Aorta (tissue), 5 donors: Measurements from ENCODE around the gene IQUB. TPM values are rescaled to one million over a fixed set of nuclear protein-coding genes. Genes with fewer than 3 reads are reported as not detected.

Experiments used
- ATAC-seq: fragments of 200-7000 bp; cut with Tn5 transposase; one replicate; pipeline ENCODE4 v1.9.1; 2022; ENCODE audit warnings: moderate library complexity; ENCODE audit not compliant: low FRiP score
- DNase-seq, 2 donors: peaks; one replicate each; pipeline ENCODE4 v3.0.0-alpha.2; 2020
- H3K27ac ChIP-seq, 2 donors: one replicate each; pipeline ENCODE4 v1.5.1; 2013; ENCODE audit warnings: low read length in 2 of 2, mild to moderate bottlenecking in 2 of 2, moderate library complexity in 2 of 2, control low read depth in 1 of 2, inconsistent platforms in 1 of 2, low read depth in 1 of 2
- H3K27me3 ChIP-seq, 2 donors: one replicate each; pipeline ENCODE4 v1.6.1; 2013; ENCODE audit warnings: control low read depth in 1 of 2, low read length in 1 of 2, mild to moderate bottlenecking in 1 of 2, moderate library complexity in 1 of 2; ENCODE audit not compliant: insufficient read depth in 2 of 2, control insufficient read depth in 1 of 2
- H3K36me3 ChIP-seq, 2 donors: one replicate each; pipeline ENCODE4 v1.6.1; 2013; ENCODE audit warnings: control low read depth in 1 of 2, low read length in 1 of 2, mild to moderate bottlenecking in 1 of 2; ENCODE audit not compliant: insufficient read depth in 2 of 2, control insufficient read depth in 1 of 2
- H3K4me1 ChIP-seq, 2 donors: one replicate each; pipeline ENCODE4 v1.6.1; 2013; ENCODE audit warnings: low read length in 2 of 2, control low read depth in 1 of 2, mild to moderate bottlenecking in 1 of 2, moderate library complexity in 1 of 2; ENCODE audit not compliant: insufficient read depth in 2 of 2, control insufficient read depth in 1 of 2
- H3K4me3 ChIP-seq, 2 donors: one replicate each; pipeline ENCODE4 v1.5.1; 2013; ENCODE audit warnings: low read length in 2 of 2, control low read depth in 1 of 2, mild to moderate bottlenecking in 1 of 2
- H3K9me3 ChIP-seq: one replicate; pipeline ENCODE4 v1.6.1; 2013; ENCODE audit warnings: mild to moderate bottlenecking, low read length; ENCODE audit not compliant: control insufficient read depth
- WGBS, 2 donors: extraction: QIAGEN DNeasy Blood & Tissue Kit; methylation state at CpG; one replicate each; pipeline ENCODE4 v1.1.7; 2013; 5-methylcytosine and 5-hydroxymethylcytosine counted together
- intact Hi-C, 2 donors: fragments of 100-400 bp; cut with DNase I; formaldehyde crosslinking; loops; one replicate each; pipeline versions ENCODE4 v1.14.2 to v1.15.0; 2022
- long read RNA-seq, 2 donors: library from polyadenylated mRNA; unstranded; transcript quantifications; one replicate each; pipeline ENCODE4 v2.0.0, GENCODE V29; 2020 to 2021
- polyA plus RNA-seq, 2 donors: library from polyadenylated mRNA; stranded (reverse); fragments of 200-250 nt; gene quantifications; one replicate each; pipeline ENCODE4 v1.2.3, GENCODE V29; 2013
- total RNA-seq, 2 donors: library from RNA; stranded (reverse); fragmentation: NEBNext Ultra II Directional; extraction: Animal tissue kit (Norgen Biotek cat#: 25700); gene quantifications; one replicate each; pipeline ENCODE4 v1.2.1, GENCODE V29; 2021
- donor health status: healthy with polysubstance abuse.
- donor health status: Bipolar disorder and iron deficiency.
- donor health status: DM: no; HTN: no; CAD: no.
- donor health status: DM: no; HTN: no; CAD: no.
- donor health status: DM: yes; HTN: yes; CAD: no.

The IQUB gene
- total RNA-seq = under 1 TPM; 0.39 to 0.81 TPM
- polyA plus RNA-seq = under 1 TPM in 1 of 2 donors, not detected in 1; 0.59 TPM
- long read RNA-seq, donor 1 = 0 reads
- long read RNA-seq, donor 2 = 0 reads

DNA sequence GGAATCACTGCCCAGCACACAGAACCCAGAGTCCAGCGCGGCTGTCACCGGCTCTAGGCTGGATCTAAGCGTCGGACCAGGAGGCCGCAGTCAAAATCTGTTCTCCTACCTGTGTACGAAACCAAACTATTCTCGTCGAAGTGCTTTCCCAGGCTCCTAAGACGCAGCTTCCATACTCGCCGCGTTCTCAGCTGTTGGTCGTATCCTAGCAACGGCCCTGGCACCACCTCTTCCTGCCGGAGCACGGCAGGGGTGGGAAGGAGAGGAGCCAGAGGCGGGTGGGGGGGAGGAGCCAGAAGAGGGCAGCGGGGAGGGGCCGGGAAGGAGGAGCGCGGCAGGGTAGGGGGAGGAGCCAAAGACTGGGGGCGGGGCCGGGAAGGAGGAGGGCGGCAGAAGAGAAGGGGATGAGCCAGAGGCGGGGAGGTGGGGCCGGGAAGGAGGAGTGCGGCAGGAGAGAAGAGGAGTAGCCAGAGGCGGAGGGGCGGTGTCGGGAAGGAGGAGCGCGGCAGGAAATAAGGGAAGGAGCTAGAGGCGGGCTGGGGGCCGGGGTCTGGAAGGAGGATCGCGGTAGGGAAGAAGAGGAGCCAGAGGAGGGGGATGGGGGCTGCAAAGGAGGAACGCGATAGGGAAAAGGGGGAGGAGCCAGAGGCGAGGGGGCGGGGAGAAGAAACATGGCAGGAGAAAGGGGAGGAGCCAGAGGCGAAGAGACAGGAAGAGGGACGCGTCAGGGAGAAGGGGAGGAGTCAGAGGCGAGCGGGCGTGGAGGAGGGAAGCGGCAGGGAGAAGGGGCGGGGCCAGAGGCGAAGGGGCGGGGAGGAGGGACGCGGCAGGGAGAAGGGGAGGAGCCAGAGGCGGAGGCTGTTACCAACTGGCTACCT, at the start of gene IQUB:
Gene IQUB, minus strand, starts transcription at position 213 of the 878 bp plus-strand sequence. CDS start 22,255 bp downstream, outside the sequence.
- Histone ChIP-seq H3K4me3 (peak within 1 kb of the TSS; percentile 47 to 67), H3K27me3 (no peaks in the 10 kb centered on the region), H3K4me1 (no peaks in the 10 kb centered on the region), H3K27ac (peak within 1 kb of the TSS in 1 of 2 donors; percentile 49), H3K9me3 (no peaks in the 10 kb centered on the region), H3K36me3 (no peaks in the 10 kb centered on the region)
- 1% methylated on average over 53 to 54 of the region's 54 CpGs for WGBS, 2 donors
- peak; percentile 99 for ATAC-seq
- peak; percentile 99 to 100 for DNase-seq
- intact Hi-C loops = loop anchor here (2.0 to 10.0 kb wide), 2 partner anchors 22 to 1180 kb away; partner anchors contain the start of gene NDUFA5 (in 1 of the 2)

GRCh38 chr7:123583821-123584220, 49.4 kb upstream of the IQUB start:
- Histone ChIP-seq H3K27ac (peak overlapping the region in 1 of 2 donors; percentile 28), H3K27me3 (no peaks in the 10 kb centered on the region), H3K9me3 (no peaks in the 10 kb centered on the region), H3K4me3 (no peak overlapping the region), H3K4me1 (no peaks in the 10 kb centered on the region), H3K36me3 (no peaks in the 10 kb centered on the region)
- ATAC-seq (no peak), DNase-seq (no peak)
- 76 to 86% methylated on average over 4 of the region's 4 CpGs for whole genome bisulfite sequencing, 2 donors
- intact Hi-C loops = no loop called here

DNA sequence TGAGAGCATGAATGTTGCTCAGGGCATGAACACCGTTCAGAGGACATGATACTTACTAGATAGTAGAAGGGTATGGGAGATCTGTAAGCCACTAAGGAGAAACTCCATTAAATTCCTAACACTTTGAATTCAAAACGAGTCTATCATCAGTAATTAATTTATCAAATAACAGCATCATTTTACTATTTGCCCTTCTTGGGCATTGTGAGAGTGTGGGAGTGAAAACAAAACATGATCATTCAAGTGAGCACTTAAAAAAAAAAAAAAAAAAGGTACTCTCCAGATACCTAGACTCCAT, 46.7 kb upstream of the IQUB start:
- Histone ChIP-seq H3K36me3 (no peaks in the 10 kb centered on the region), H3K4me1 (no peaks in the 10 kb centered on the region), H3K27ac (no peak overlapping the region), H3K27me3 (no peaks in the 10 kb centered on the region), H3K4me3 (no peak overlapping the region), H3K9me3 (no peaks in the 10 kb centered on the region)
- intact Hi-C loops = no loop called here
- ATAC-seq = no peak
- 17 to 28% methylated on average over 2 of the region's 2 CpGs for WGBS, 2 donors
- DNase-seq = no peak

DNA sequence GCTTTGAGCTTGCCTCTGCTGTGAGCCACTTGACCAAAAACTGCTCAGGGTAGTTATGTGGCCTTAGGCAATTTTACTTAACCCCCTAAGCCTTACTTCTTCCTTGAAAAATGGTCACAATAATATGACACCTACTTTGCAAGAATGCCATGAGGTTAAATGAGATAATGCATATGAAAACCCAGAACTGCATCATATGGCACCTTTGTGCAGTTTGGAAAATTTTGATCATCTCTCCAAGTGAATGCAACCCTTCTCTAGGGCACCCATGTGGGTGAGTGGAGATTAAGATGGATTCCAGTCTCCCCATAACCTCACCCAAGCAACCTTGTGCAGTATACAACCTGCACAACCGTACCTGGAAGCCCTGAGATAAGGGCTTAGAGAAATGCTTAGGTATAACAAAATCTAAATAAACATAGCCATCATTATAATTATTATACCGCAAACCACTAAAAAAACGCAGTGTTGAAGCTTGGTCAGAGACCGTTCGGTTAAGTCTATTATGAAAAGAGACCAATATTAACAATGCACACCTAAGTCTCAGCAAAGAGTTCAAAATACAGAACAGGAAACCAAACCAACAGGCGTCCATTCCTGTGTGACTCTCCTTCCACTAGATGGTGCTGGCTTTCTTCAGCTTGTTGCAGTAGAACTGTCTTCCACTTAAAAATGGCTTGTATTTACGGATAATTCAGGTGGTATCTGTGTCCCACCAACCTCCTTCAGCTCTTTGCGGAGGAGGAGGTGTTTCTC, 46.2 kb upstream of the IQUB start:
- H3K9me3 ChIP-seq = no peaks in the 10 kb centered on the region
- intact Hi-C loops = no loop called here
- H3K27me3 ChIP-seq = no peaks in the 10 kb centered on the region
- ATAC-seq = no peak
- DNase-seq = no peak
- H3K27ac ChIP-seq = no peak overlapping the region
- H3K4me1 ChIP-seq = no peaks in the 10 kb centered on the region
- no peak overlapping the region for H3K4me3 ChIP-seq
- H3K36me3 ChIP-seq = no peaks in the 10 kb centered on the region
- WGBS, 2 donors = 32 to 35% methylated on average over 8 of the region's 8 CpGs

DNA sequence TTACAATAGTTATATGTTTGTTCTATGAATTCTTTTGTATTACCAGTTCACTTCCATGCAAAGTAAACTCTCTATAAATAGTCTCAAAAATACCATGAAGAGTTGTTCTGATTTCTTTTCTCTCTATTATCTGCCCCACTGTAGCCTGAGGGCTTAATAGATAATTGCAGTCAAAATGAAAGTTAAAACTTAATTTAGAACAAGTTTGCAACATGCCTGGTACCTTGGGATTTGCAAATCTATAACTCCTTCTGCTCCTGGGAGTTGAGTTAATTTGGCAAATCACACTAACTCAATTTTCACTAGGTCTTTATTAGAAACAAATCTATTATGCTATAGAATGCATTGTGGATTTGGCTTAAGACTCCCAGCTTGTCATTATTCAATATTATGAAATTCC, 45.0 kb upstream of the IQUB start:
- ATAC-seq = no peak
- Histone ChIP-seq H3K4me3 (no peak overlapping the region), H3K36me3 (no peaks in the 10 kb centered on the region), H3K9me3 (no peaks in the 10 kb centered on the region), H3K27ac (no peak overlapping the region), H3K27me3 (no peaks in the 10 kb centered on the region), H3K4me1 (no peaks in the 10 kb centered on the region)
- intact Hi-C loops = loop anchor here in 1 of 2 donors (10.0 kb wide), 1 partner anchor 285 kb away; no protein-coding TSS in a partner anchor
- DNase-seq = no peak

DNA sequence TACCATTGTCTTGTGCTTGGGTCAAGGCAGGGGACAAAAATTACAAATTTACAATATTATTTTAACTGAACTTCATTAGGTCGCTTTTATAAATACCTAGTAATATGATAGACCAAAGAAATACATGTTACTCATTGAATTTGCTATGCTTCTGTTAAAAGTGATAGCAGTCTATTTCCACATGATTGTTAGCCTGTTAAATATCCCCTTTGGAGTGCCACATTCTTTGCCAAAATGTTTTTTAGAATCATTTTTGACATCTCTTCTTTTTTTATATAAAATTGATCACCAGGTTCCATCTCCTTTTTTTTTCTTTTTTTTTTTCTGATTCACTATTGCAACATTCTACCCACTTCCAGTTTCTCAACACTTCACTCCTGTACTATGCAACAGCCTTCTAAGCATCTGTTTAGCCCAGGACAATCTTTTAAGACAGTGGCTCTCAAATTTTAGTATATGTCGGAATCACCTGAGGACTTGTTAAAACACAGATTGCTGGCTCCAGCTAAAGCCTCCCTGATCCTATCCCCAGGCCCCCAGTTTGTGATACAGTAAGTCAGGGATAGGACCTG, 39.6 kb upstream of the IQUB start:
- Histone ChIP-seq H3K36me3 (no peaks in the 10 kb centered on the region), H3K4me3 (no peak overlapping the region), H3K4me1 (no peaks in the 10 kb centered on the region), H3K27me3 (no peaks in the 10 kb centered on the region), H3K9me3 (no peaks in the 10 kb centered on the region), H3K27ac (no peak overlapping the region)
- DNase-seq (no peak), ATAC-seq (no peak)
- WGBS, 2 donors = 86 to 88% methylated on average over 2 of the region's 2 CpGs
- intact Hi-C loops = loop anchor here in 1 of 2 donors (10.0 kb wide), 1 partner anchor 291 kb away; no protein-coding TSS in a partner anchor

DNA sequence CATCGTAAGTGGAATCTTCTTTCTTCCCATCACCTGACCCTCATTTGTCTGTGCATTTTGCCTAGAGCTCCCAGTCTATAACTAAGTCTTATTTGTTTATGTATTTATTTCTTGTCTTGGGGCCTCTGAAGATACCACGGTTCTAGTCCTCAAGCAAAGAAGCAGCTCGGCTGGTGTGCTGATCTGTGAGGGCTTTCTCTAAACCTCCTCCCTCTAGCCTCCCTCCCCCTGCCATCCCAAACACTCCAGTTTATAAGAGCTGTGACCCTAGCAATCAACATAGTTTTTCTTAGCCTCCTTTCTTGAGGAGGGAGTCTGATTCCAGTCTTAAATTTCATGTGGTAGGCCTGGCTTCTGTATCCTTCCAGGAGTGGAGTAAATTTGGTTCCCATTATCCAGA, 38.9 kb upstream of the IQUB start:
- Histone ChIP-seq H3K36me3 (no peaks in the 10 kb centered on the region), H3K4me1 (no peaks in the 10 kb centered on the region), H3K9me3 (no peaks in the 10 kb centered on the region), H3K27ac (no peak overlapping the region), H3K4me3 (no peak overlapping the region), H3K27me3 (no peaks in the 10 kb centered on the region)
- 59 to 65% methylated on average over 3 of the region's 3 CpGs for WGBS, 2 donors
- ATAC-seq = no peak
- DNase-seq = no peak
- intact Hi-C loops = loop anchor here in 1 of 2 donors (10.0 kb wide), 1 partner anchor 291 kb away; no protein-coding TSS in a partner anchor

DNA sequence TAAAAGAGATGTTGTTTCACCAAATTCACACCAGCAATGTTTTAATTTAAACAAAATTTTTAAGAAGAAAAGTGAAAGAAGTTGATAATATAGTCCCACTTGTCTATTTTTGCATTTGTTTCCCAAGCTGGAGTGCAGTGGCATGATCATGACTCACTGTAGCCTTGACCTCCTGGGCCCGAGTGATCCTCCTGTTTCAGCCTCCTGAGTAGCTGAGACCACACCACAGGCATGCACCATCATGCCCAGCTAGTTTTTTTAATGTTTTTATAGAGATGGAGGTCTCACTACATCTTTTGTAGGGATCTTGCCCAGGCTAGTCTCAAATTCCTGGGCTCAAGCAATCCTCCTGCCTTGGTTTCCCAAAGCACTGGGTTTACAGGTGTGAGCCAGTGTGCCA, 37.3 kb upstream of the IQUB start:
- 69 to 76% methylated on average over 1 of the region's 1 CpG for WGBS, 2 donors
- no peaks in the 10 kb centered on the region for H3K4me1 ChIP-seq
- H3K4me3 ChIP-seq = no peak overlapping the region
- no peaks in the 10 kb centered on the region for H3K9me3 ChIP-seq
- intact Hi-C loops = loop anchor here in 1 of 2 donors (10.0 kb wide), 1 partner anchor 293 kb away; no protein-coding TSS in a partner anchor
- no peaks in the 10 kb centered on the region for H3K36me3 ChIP-seq
- H3K27ac ChIP-seq = no peak overlapping the region
- DNase-seq (no peak), ATAC-seq (no peak)
- H3K27me3 ChIP-seq = no peaks in the 10 kb centered on the region
